Inflammatory macrophage (primary cell): ENCODE measurements around the gene RBMS2.
"Not testable (repeated sequence)": the region's sequence is repeated elsewhere in the genome, so short reads cannot be mapped to it uniquely, and the experiment has no call there.

Source experiments
- DNase-seq, 2 donors: peaks; one replicate each; pipeline ENCODE4 v3.0.0-alpha.2; 2020 to 2022
- total RNA-seq, 18 experiments: gene quantifications; one replicate each; lab custom pipeline; 2026; ENCODE audit warnings: mixed read lengths in 6 of 18, inconsistent platforms in 2 of 18; lab: John Stamatoyannopoulos, UW

Gene RBMS2
- 2.7 to 46.3 (median 9.2) reads per million in 18 experiments for total RNA-seq

- peak; percentile 34 to 35 for DNase-seq
Observed at GRCh38 chr12:56521590-56522371, at the start of gene RBMS2. Gene RBMS2, plus strand, starts transcription at chr12:56521820. Its CDS starts 204 bp downstream, at chr12:56522024.

GRCh38 chr12:56474389-56474788 is 47.2 kb upstream of the RBMS2 start:
- DNase-seq, result no peak

- no peak for DNase-seq
Observed at GRCh38 chr12:56476143-56476542, 45.5 kb upstream of the RBMS2 start.

- no peak for DNase-seq
Observed at GRCh38 chr12:56476972-56477432, 44.6 kb upstream of the RBMS2 start.

- DNase-seq, result no peak
Observed at GRCh38 chr12:56477521-56478225, 43.9 kb upstream of the RBMS2 start.

DNA sequence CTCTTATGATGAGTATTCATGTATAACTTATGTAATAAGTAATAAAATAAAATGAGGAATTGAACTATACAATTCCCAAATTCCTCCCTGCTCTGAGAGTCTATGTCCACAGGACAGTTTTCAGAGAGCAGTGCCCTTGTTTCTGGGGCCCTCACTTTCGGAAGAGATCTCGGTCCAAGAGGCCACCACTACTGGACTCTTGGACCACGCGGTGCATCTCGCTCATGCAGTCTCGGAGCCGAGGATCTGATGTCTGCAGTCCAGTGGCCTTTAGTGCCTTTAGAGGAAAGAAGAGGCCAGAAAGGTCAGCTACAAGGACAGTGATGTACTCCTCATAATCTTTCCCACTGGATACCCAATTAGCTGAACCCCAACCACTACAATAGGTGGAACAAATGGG is 42.0 kb upstream of the RBMS2 start:
- no peak for DNase-seq

- DNase-seq, result no peak
Observed at GRCh38 chr12:56484566-56484965, 37.1 kb upstream of the RBMS2 start.

- no peak for DNase-seq
Observed at GRCh38 chr12:56486694-56487093, 34.9 kb upstream of the RBMS2 start.

DNA sequence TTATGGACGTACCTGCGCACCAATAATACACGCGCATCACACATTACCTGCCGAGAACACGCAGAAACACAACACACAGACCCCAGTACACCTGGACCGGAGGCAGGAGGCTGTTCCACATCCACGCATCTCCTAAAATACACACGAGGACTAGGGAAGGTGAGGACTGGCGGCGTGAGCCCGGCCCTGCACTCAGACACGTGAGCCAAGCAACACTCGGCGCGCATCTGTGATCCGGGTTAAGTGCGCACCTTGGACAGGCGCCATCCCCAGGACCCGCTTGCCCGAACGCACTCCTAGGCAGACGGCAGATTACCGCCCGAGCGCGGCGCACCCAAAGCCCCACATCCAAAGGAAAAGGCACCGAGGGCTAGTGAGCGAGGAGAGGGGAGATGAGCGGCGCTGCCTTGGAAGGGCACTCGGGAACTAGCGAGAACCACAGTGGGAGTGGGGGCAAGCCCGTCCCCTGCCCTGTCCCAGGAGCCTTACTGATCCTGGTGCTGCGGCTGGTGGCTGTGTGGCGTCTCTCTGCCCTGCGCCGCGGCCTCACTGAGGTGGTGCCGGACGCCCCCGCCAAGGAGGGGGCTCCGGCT is 34.1 kb upstream of the RBMS2 start:
- no peak for DNase-seq

DNA sequence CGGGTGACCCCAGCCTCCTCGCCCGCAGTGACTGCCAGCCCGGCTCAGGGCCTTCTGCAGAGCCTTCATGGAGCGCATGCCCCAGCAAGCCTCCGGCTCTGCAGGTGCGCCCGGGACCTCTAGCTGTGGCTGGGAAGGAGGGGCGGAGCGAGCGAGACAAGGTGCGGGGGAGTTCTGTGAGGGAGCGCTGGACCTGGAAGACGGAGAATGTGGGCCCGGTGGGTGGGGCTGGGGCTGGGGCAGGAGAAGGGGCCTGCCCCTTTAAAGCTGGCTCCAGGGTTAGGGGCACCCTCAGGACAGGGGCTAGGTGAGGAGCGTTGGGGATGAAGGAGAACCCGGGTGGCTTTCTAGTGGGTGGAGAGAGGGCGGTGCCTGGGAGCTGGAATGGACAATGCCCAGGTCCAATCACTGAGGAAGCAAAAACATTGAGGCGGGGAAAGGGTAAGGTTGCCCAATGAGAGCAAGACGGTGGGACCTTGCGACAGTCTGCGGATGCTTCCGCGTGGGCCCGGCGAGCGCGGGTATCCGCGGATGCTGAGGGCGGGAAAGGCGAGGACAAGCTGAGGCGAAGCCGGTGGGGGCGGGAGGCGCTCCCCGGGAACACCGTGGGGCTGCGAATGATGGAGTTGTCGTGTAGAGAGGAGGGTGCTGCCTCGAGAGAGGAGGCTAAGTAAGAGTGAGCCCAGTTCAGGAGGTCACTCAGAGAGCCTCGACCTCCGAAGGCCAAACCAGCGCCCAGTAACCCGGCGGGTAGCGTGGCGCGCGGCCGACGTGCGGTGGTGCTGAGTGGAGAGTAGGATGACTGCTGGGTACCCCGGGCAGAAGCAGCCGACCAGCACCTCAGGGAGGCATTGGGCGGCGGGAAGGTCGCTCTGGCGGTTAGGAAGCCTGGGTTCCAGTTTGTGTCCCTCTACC is 33.3 kb upstream of the RBMS2 start, which contains the start of gene GLS2:
Gene GLS2, minus strand, starts transcription at position 121 of the 915 bp plus-strand sequence. Its CDS starts 43 bp downstream, at position 78.
- peak; percentile 61 to 69 for DNase-seq

DNA sequence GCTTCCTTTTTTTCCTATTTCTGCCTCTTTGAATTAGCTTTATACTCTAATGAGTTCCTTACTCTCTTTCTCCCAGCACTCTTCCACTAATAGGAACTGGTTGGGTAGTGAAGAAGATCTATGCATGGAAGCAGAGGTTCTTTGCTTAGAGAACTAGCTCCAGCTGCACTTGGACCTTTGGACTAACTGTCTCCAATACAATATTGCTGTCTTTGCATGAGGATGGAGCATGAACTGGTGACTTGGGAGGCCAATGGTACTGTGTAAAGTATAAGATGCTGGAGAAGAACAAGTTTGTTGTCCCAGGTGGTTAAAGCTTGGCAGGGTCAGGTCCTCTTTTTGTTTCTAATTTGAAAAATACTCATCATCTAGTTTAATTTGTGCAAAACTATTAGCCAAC is 31.3 kb upstream of the RBMS2 start:
- no peak for DNase-seq

DNA sequence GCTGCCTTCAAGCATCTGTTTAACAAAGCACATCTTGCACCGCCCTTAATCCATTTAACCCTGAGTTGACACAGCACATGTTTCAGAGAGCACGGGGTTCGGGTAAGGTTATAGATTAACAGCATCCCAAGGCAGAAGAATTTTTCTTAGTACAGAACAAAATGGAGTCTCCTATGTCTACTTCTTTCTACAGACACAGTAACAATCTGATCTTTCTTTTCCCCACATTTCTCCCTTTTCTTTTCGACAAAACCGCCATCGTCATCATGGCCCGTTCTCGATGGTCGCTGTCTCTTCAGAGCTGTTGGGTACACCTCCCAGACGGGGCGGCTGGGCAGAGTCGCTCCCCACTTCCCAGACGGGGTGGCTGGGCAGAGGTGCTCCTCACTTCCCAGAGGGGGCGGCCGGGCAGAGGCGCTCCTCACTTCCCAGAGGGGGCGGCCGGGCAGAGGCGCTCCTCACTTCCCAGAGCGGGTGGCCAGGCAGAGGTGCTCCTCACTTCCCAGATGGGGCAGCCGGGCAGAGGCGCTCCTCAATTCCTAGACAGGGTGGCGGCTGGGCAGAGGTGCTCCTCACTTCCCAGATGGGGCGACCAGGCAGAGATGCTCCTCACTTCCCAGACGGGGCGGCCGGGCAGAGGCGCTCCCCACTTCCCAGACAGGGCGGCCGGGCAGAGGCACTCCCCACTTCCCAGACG is 28.1 kb upstream of the RBMS2 start:
- not testable (repeated sequence) for DNase-seq

DNA sequence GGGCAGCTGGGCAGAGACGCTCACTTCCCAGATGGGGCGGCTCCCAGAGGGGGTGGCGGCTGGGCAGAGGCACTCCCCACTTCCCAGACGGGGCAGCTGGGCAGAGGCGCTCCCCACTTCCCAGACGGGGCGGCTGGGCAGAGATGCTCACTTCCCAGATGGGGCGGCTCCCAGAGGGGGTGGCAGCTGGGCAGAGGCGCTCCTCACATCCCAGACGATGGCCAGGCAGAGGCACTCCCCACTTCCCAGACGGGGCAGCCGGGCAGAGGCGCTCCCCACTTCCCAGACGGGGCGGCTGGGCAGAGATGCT is 27.6 kb upstream of the RBMS2 start:
- not testable (repeated sequence) for DNase-seq

GRCh38 chr12:56494481-56494880 is 27.1 kb upstream of the RBMS2 start:
- not testable (repeated sequence) for DNase-seq

DNA sequence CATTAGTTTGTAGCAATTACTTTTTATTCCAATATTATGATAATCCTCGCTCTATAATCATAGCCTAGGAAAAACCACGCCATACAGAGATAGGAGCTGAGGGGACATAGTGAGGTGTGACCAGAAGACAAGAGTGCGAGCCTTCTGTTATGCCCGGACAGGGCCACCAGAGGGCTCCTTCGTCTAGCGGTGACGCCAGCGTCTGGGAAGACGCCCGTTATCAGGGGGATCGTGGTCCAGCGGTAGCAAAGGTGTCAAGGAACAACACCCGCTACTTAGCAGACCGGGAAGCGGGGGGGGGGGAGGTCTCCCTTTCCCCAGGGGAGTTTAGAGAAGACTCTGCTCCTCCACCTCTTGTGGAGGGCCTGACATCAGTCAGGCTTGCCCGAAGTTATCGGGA is 24.9 kb upstream of the RBMS2 start:
- not testable (repeated sequence) for DNase-seq

DNA sequence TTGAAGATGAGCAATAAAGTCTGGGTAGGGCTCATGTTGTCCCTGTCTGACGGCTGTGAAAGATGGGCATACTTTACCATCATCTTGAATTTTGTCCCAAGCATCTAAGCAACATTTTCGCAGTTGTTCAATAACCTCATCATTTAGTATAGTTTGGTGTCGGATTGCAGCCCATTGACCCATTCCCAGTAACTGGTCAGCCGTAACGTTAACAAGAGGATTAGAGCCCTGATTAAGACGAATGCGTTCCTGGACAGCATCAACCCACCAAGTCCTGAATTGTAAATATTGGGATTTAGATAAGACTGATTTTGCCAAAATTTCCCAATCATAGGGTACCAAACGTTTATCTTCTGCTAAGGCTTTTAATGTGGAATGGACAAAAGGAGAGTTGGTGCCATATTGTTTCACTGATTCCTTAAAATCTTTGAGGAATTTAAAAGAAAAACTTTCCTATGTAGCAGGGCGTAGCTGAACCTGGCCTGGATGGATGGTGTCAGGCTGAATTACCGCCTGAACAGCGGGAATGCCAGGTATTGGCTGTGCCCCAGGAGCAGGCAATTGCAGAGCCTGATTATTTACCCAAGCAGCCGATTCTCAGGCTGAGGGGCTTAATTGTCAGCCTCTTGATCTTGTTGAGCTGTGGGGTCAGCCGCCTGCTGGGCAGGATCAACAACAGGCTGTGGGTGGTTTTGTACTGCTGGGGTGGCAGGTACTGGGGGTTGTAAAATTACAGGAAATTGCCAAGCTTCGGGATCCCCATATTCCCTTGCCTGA is 23.3 kb upstream of the RBMS2 start:
- not testable (repeated sequence) for DNase-seq

DNA sequence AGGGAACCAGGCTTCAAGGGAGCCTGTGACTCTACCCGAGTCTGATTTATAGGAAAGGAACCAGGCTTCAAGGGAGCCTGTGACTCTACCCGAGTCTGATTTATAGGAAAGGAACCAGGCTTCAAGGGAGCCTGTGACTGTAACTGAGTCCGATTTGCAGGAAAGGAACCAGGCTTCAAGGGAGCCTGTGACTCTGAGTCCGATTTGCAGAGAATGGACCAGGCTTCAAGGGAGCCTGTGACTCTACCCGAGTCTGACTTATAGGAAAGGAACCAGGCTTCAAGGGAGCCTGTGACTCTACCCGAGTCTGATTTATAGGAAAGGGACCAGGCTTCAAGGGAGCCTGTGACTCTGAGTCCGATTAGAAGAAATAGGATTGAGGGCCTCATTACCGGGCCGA is 22.2 kb upstream of the RBMS2 start:
- DNase-seq, result not testable (repeated sequence)

GRCh38 chr12:56499879-56500278 is 21.7 kb upstream of the RBMS2 start:
- DNase-seq, result not testable (repeated sequence)

- DNase-seq, result no peak
Observed at GRCh38 chr12:56510786-56511185, 10.8 kb upstream of the RBMS2 start.

DNA sequence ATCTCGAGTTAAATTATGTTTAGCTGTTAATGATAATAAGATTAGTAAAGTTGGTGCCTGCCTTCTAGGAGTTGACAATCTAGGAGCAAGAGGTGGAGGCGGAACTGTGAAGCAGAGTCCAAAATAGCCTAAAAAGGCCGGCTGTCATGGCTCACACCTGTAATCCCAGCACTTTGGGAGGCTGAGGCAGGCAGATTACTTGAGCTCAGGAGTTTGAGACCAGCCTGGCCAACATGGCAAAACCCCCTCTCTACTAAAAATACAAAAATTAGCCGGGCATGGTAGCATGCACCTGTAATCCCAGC is 7.7 kb upstream of the RBMS2 start:
- DNase-seq, result not testable (repeated sequence)

GRCh38 chr12:56517854-56518253 is 3.8 kb upstream of the RBMS2 start:
- no peak for DNase-seq
